ENCODE measurements around the gene UQCRFS1.

The UQCRFS1 gene

DNA sequence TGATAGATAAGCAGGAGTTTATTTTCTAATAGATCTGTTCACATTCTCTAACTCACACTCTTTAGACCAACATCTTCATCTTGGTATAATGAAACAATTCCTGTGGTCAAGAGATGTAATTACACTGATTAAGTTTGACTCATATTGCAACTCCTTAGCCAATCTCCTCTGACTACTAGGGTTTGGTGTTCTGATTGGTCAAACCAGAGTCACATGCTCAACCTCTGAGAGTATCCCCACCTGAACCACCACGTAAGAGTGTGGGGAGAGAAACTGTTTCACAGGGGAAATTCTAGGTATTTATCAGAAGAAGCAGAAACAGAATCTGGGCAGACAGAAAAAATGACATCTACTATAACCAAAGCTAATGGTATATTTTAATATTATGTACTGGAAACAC lies 42.4 kb downstream of the UQCRFS1 start:
- H3K36me3 ChIP-seq (ENCODE audit: insufficient read depth, low read length): no peaks in the 10 kb centered on the region
- no peak overlapping the region for H3K27ac ChIP-seq (ENCODE audit: low read depth, low read length)
- no peaks in the 10 kb centered on the region for H3K4me1 ChIP-seq (ENCODE audit: control insufficient read depth, insufficient read depth, low read length, unreplicated experiment)
- no peaks in the 10 kb centered on the region for H3K79me2 ChIP-seq (ENCODE audit: control insufficient read depth, insufficient read depth, low read length, unreplicated experiment)
- H2AFZ ChIP-seq (ENCODE audit: low read length, unreplicated experiment): no peak overlapping the region
- H3K27me3 ChIP-seq (ENCODE audit: insufficient read depth, low read length): no peaks in the 10 kb centered on the region
- no peak overlapping the region for H3K4me3 ChIP-seq (ENCODE audit: low read depth, low read length)

DNA sequence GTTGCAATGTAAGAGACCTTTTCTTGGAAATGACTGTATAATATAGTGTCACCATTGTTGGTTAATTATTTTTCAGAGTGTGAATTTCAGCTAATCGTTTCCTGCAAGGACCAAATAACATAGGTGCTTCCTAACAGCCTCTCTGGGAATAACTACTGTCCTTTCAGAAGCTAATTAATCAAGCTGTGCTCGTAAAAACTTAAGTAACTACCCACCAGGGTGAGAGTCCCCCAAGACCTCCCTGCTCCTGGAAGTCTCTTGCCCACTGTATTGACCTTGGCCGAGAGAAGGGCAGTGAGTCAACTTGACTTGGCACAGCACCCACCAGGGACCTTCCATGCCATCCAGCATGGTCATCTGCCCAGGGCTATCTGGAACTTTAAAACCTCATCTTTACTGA lies 50.3 kb downstream of the UQCRFS1 start:
- H3K36me3 ChIP-seq (ENCODE audit: insufficient read depth, low read length): no peaks in the 10 kb centered on the region
- no peak overlapping the region for H3K27ac ChIP-seq (ENCODE audit: low read depth, low read length)
- no peaks in the 10 kb centered on the region for H3K27me3 ChIP-seq (ENCODE audit: insufficient read depth, low read length)
- no peaks in the 10 kb centered on the region for H3K79me2 ChIP-seq (ENCODE audit: control insufficient read depth, insufficient read depth, low read length, unreplicated experiment)
- H2AFZ ChIP-seq (ENCODE audit: low read length, unreplicated experiment): no peak overlapping the region
- no peaks in the 10 kb centered on the region for H3K4me1 ChIP-seq (ENCODE audit: control insufficient read depth, insufficient read depth, low read length, unreplicated experiment)
- no peak overlapping the region for H3K4me3 ChIP-seq (ENCODE audit: low read depth, low read length)

GRCh38 chr19:29155683-29156082 lies 57.3 kb downstream of the UQCRFS1 start:
- H3K4me3 ChIP-seq (ENCODE audit: low read depth, low read length): no peak overlapping the region
- H3K27ac ChIP-seq (ENCODE audit: low read depth, low read length): no peak overlapping the region
- no peaks in the 10 kb centered on the region for H3K79me2 ChIP-seq (ENCODE audit: control insufficient read depth, insufficient read depth, low read length, unreplicated experiment)
- H3K27me3 ChIP-seq (ENCODE audit: insufficient read depth, low read length): no peaks in the 10 kb centered on the region
- H2AFZ ChIP-seq (ENCODE audit: low read length, unreplicated experiment): no peak overlapping the region
- H3K36me3 ChIP-seq (ENCODE audit: insufficient read depth, low read length): no peaks in the 10 kb centered on the region
- H3K4me1 ChIP-seq (ENCODE audit: control insufficient read depth, insufficient read depth, low read length, unreplicated experiment): no peaks in the 10 kb centered on the region

All from ACC112 (cell line).